AG04449 (cell line): Measurements from ENCODE around the gene AMTN.

ENCODE experiments used
- CTCF ChIA-PET: fragments of 350-600 bp; formaldehyde crosslinking; extraction: SDS; loops from one replicate; lab custom pipeline; 2021; ENCODE audit warnings: antibody characterized with exemption; lab: Yijun Ruan, JAX
- POLR2A ChIA-PET: fragments of 400-600, 350-600 bp; formaldehyde crosslinking; extraction: SDS; loops from one replicate; lab custom pipeline; 2020; ENCODE audit warnings: antibody characterized with exemption, inconsistent platforms; lab: Yijun Ruan, JAX
- DNase-seq: peaks from one replicate; pipeline ENCODE4 v3.0.0-alpha.2; 2010; ENCODE audit warnings: low read depth, low spot score
- H3K4me3 ChIP-seq: 2 replicates; pipeline ENCODE4 v1.5.1; 2011; ENCODE audit warnings: low read depth, mild to moderate bottlenecking, control low read depth, low read length
- TF ChIP-seq, protein P1 (sequence below): IDR thresholded peaks from one replicate; pipeline ENCODE4 v1.5.1; 2011; ENCODE audit warnings: mild to moderate bottlenecking, moderate library complexity, low read length, control low read depth, inconsistent platforms; ENCODE audit not compliant: insufficient read depth; ENCODE audit errors: missing control alignments

The AMTN gene

DNA sequence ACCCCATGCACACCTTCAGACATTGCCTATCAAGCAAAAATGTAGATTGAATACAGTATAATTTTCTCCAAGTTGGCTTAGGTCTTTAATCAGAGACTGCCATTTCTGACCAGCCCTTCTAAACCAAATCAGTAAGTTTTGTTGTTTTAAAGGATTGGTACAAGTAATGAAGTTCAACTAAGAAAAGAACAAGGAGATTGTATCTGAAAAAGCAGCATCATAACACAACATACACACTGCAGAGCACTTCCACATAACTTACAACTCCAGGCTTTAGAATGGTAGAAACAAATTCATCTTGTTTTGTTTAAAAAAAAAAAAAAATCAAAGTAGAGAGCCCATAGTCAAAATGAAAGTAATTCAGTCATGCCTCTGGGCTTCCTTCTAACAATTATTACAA, 57.6 kb downstream of the AMTN start:
- POLR2A ChIA-PET, result no interaction called here
- CTCF ChIA-PET, result no interaction called here
- no peak overlapping the region for H3K4me3 ChIP-seq
- DNase-seq, result no peak
- TF ChIP-seq, protein P1, sequence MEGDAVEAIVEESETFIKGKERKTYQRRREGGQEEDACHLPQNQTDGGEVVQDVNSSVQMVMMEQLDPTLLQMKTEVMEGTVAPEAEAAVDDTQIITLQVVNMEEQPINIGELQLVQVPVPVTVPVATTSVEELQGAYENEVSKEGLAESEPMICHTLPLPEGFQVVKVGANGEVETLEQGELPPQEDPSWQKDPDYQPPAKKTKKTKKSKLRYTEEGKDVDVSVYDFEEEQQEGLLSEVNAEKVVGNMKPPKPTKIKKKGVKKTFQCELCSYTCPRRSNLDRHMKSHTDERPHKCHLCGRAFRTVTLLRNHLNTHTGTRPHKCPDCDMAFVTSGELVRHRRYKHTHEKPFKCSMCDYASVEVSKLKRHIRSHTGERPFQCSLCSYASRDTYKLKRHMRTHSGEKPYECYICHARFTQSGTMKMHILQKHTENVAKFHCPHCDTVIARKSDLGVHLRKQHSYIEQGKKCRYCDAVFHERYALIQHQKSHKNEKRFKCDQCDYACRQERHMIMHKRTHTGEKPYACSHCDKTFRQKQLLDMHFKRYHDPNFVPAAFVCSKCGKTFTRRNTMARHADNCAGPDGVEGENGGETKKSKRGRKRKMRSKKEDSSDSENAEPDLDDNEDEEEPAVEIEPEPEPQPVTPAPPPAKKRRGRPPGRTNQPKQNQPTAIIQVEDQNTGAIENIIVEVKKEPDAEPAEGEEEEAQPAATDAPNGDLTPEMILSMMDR, result no peak

GRCh38 chr4:70577220-70577927, 59.0 kb downstream of the AMTN start:
- ChIA-PET POLR2A (no interaction called here), CTCF (no interaction called here)
- TF ChIP-seq, protein P1, result no peak
- no peak for DNase-seq
- H3K4me3 ChIP-seq, result no peak overlapping the region

DNA sequence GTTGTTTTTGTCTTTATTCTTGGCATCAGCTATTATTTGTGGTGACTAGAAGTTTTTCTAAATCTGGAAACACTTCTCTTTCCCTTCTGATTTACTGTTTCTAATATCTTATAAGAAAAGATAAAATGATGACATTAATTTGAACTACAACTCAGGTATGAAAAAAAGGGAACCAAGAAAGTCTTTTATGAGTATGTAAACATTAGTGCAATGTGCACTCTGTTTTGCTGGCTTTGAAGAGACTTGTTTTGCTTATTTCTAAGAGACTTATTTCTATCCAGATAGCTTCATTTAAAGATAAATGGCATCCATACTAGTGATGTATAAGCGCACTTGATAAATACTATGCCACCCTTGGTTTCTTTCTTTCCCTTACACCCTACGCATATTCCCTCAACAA, 63.6 kb downstream of the AMTN start:
- ChIA-PET CTCF (no interaction called here), POLR2A (no interaction called here)
- H3K4me3 ChIP-seq, result no peak overlapping the region
- DNase-seq, result no peak
- TF ChIP-seq, protein P1, result no peak
